Stomach smooth muscle (tissue), 2 donors: ENCODE data around the gene LYZL6.

ENCODE experiments used
- H3K27ac ChIP-seq: one replicate; pipeline ENCODE4 v1.7.0; 2013; ENCODE audit warnings: mild to moderate bottlenecking, low read length, inconsistent platforms
- H3K27me3 ChIP-seq, 2 donors: one replicate each; pipeline ENCODE4 v1.7.0; 2013; ENCODE audit warnings: low read length in 2 of 2; ENCODE audit not compliant: insufficient read depth in 2 of 2, control insufficient read depth in 1 of 2
- H3K36me3 ChIP-seq, 2 donors: one replicate each; pipeline ENCODE4 v1.7.0; 2013; ENCODE audit warnings: low read length in 2 of 2; ENCODE audit not compliant: control insufficient read depth in 2 of 2, insufficient read depth in 2 of 2
- H3K4me1 ChIP-seq: one replicate; pipeline ENCODE4 v1.7.0; 2013; ENCODE audit warnings: low read length; ENCODE audit not compliant: control insufficient read depth, insufficient read depth
- H3K4me3 ChIP-seq, 2 donors: one replicate each; pipeline ENCODE4 v1.7.0; 2013; ENCODE audit warnings: low read length in 2 of 2
- H3K9ac ChIP-seq, 2 donors: one replicate each; pipeline ENCODE4 v1.7.0; 2013; ENCODE audit warnings: low read length in 2 of 2, mild to moderate bottlenecking in 1 of 2
- H3K9me3 ChIP-seq, 2 donors: one replicate each; pipeline ENCODE4 v1.7.0; 2013; ENCODE audit warnings: low read length in 2 of 2; ENCODE audit not compliant: control insufficient read depth in 2 of 2
- donor health status: healthy.
- donor health status: Pancreatic carcinoma.

LYZL6 gene

GRCh38 chr17:35943537-35943936, at the start of gene LYZL6:
Gene LYZL6 (minus strand): TSS chr17:35943713. CDS start chr17:35939356, 4,357 bp downstream.
- H3K27ac ChIP-seq = no peak within 1 kb of the TSS
- no peaks in the 10 kb centered on the region for H3K36me3 ChIP-seq
- H3K9ac ChIP-seq = no peak within 1 kb of the TSS

GRCh38 chr17:35991075-35991474, 47.6 kb upstream of the LYZL6 start:
- no peak overlapping the region for H3K9ac ChIP-seq
- peaks cover 0 to 2% of the 10 kb centered on the region in 2 donors for H3K27me3 ChIP-seq
- no peaks in the 10 kb centered on the region for H3K4me1 ChIP-seq

More at GRCh38 chr17:35943537-35943936, at the start of gene LYZL6:
- H3K4me1 ChIP-seq = no peaks in the 10 kb centered on the region
- H3K4me3 ChIP-seq = no peak within 1 kb of the TSS
- H3K9me3 ChIP-seq = no peaks in the 10 kb centered on the region
- no peaks in the 10 kb centered on the region for H3K27me3 ChIP-seq

GRCh38 chr17:35988164-35988563, 44.7 kb upstream of the LYZL6 start:
- Histone ChIP-seq H3K27me3 (peaks cover 2% of the 10 kb centered on the region in 2 donors), H3K9ac (no peak overlapping the region)

More at GRCh38 chr17:35991075-35991474, 47.6 kb upstream of the LYZL6 start:
- H3K9me3 ChIP-seq = no peaks in the 10 kb centered on the region
- no peak overlapping the region for H3K4me3 ChIP-seq
- no peaks in the 10 kb centered on the region for H3K36me3 ChIP-seq
- no peak overlapping the region for H3K27ac ChIP-seq

GRCh38 chr17:35986643-35987042, 43.1 kb upstream of the LYZL6 start, which contains the start of gene CCL14:
Gene CCL14 (minus strand): TSS chr17:35986729. CDS start chr17:35986649, 80 bp downstream.
- Histone ChIP-seq H3K36me3 (no peaks in the 10 kb centered on the region), H3K4me3 (peak within 1 kb of the TSS in 1 of 2 donors; percentile 44), H3K27ac (no peak within 1 kb of the TSS), H3K27me3 (peaks cover 0 to 3% of the 10 kb centered on the region in 2 donors), H3K9me3 (no peaks in the 10 kb centered on the region), H3K9ac (no peak within 1 kb of the TSS), H3K4me1 (no peaks in the 10 kb centered on the region)

More at GRCh38 chr17:35988164-35988563, 44.7 kb upstream of the LYZL6 start:
- H3K36me3 ChIP-seq = no peaks in the 10 kb centered on the region
- no peaks in the 10 kb centered on the region for H3K4me1 ChIP-seq
- H3K4me3 ChIP-seq = no peak overlapping the region
- H3K9me3 ChIP-seq = no peaks in the 10 kb centered on the region
- no peak overlapping the region for H3K27ac ChIP-seq

- H3K4me1 ChIP-seq = no peaks in the 10 kb centered on the region
- H3K9ac ChIP-seq = no peak overlapping the region
- H3K9me3 ChIP-seq = no peaks in the 10 kb centered on the region
- no peaks in the 10 kb centered on the region for H3K36me3 ChIP-seq
- H3K27me3 ChIP-seq = peaks cover 0 to 4% of the 10 kb centered on the region in 2 donors
- no peak overlapping the region for H3K27ac ChIP-seq
- H3K4me3 ChIP-seq = peak overlapping the region in 1 of 2 donors; percentile 22
Measured at GRCh38 chr17:35984140-35984539, 40.6 kb upstream of the LYZL6 start.

- no peaks in the 10 kb centered on the region for H3K9me3 ChIP-seq
- H3K36me3 ChIP-seq = no peaks in the 10 kb centered on the region
- H3K27me3 ChIP-seq = peaks cover 0 to 6% of the 10 kb centered on the region in 2 donors
- H3K27ac ChIP-seq = no peak overlapping the region
- H3K4me3 ChIP-seq = no peak overlapping the region
- H3K9ac ChIP-seq = no peak overlapping the region
- H3K4me1 ChIP-seq = no peaks in the 10 kb centered on the region
Measured at GRCh38 chr17:35982409-35983191, 39.1 kb upstream of the LYZL6 start.

- H3K27me3 ChIP-seq = peaks cover 0 to 6% of the 10 kb centered on the region in 2 donors
- no peak overlapping the region for H3K27ac ChIP-seq
- no peaks in the 10 kb centered on the region for H3K9me3 ChIP-seq
- no peaks in the 10 kb centered on the region for H3K4me1 ChIP-seq
- H3K9ac ChIP-seq = no peak overlapping the region
- H3K4me3 ChIP-seq = no peak overlapping the region
- no peaks in the 10 kb centered on the region for H3K36me3 ChIP-seq
Measured at GRCh38 chr17:35981908-35982330, 38.4 kb upstream of the LYZL6 start.

GRCh38 chr17:35981246-35981645, 37.7 kb upstream of the LYZL6 start, which contains the start of gene CCL16:
Gene CCL16 (minus strand): TSS chr17:35981497. CDS start chr17:35981420, 77 bp downstream.
- H3K27ac ChIP-seq = no peak within 1 kb of the TSS
- H3K4me1 ChIP-seq = no peaks in the 10 kb centered on the region
- H3K27me3 ChIP-seq = peaks cover 0 to 6% of the 10 kb centered on the region in 2 donors
- no peak within 1 kb of the TSS for H3K9ac ChIP-seq
- H3K36me3 ChIP-seq = no peaks in the 10 kb centered on the region
- no peaks in the 10 kb centered on the region for H3K9me3 ChIP-seq
- no peak within 1 kb of the TSS for H3K4me3 ChIP-seq

GRCh38 chr17:35978346-35978745, 34.8 kb upstream of the LYZL6 start:
- Histone ChIP-seq H3K9ac (no peak overlapping the region), H3K27ac (no peak overlapping the region), H3K4me1 (no peaks in the 10 kb centered on the region), H3K9me3 (no peaks in the 10 kb centered on the region), H3K27me3 (peaks cover 0 to 5% of the 10 kb centered on the region in 2 donors), H3K36me3 (no peaks in the 10 kb centered on the region), H3K4me3 (no peak overlapping the region)

- no peaks in the 10 kb centered on the region for H3K36me3 ChIP-seq
- H3K4me1 ChIP-seq = no peaks in the 10 kb centered on the region
- H3K9me3 ChIP-seq = no peaks in the 10 kb centered on the region
- no peak overlapping the region for H3K27ac ChIP-seq
- H3K4me3 ChIP-seq = no peak overlapping the region
- peaks cover 0 to 6% of the 10 kb centered on the region in 2 donors for H3K27me3 ChIP-seq
- no peak overlapping the region for H3K9ac ChIP-seq
Measured at GRCh38 chr17:35977509-35977908, 34.0 kb upstream of the LYZL6 start.
